Stimulated activated CD4-positive, alpha-beta T cell treated with anti-CD3 and anti-CD28 coated beads, Interleukin-1b, Interleukin-23, amount 100 ng/mL, for 1 hour (primary cell): ENCODE measurements around the gene MEGF6.
"Not testable (repeated sequence)": the region's sequence is repeated elsewhere in the genome, so short reads cannot be mapped to it uniquely, and the experiment has no call there.

Source experiments
- DNase-seq, 2 donors: peaks; one replicate each; pipeline ENCODE4 v3.0.0-alpha.2; 2020; ENCODE audit warnings: low read depth in 2 of 2

MEGF6 gene

DNA sequence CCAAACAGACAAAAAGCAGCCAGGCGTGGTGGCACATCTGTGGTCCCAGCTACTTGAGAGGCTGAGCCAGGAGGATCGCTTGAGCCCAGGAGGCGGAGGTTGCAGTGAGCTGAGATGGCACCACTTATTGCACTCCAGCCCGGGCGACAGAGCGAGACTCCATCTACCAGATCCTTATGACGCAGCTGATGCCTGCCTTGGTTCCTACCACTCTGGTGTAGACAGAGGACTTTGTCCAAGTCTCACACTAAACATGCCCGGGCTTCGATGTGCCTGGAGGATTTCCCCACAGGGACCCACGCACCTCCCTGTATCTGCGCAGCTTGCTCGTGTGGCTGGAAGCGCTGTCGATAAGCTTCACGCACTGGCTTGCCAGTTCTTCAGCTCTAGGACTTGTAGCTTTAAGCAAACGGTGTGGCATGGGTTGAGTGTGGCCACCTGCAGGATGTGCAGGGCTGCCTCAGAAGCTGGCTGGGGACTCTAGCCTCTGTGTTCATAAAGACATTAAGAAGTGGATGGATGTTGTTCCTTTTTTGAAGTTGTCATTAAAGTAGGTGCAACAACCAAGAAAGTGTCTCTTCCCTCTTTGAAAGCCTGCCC is 18.4 kb upstream of the MEGF6 start:
- DNase-seq, result no peak

DNA sequence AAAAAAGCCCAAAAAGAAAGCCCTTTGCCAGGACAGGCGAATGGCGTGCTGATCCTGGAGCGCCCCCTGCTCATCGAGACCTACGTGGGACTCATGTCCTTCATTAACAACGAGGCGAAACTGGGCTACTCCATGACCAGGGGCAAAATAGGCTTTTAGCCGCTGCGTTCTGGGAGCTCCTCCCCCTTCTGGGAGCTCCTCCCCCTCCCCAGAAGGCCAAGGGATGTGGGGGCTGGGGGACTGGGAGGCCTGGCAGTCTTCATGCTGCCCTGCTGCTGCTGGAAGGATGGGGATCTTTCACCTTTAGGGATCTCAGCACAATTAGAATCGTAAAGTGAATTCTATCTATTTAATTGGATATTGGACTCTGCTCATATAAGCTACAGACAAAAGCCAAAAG is 17.1 kb upstream of the MEGF6 start:
- DNase-seq, result no peak

GRCh38 chr1:3627515-3628253 is 16.4 kb upstream of the MEGF6 start:
- DNase-seq, result no peak

- DNase-seq, result no peak
Observed at GRCh38 chr1:3626025-3626424, 14.7 kb upstream of the MEGF6 start.

DNA sequence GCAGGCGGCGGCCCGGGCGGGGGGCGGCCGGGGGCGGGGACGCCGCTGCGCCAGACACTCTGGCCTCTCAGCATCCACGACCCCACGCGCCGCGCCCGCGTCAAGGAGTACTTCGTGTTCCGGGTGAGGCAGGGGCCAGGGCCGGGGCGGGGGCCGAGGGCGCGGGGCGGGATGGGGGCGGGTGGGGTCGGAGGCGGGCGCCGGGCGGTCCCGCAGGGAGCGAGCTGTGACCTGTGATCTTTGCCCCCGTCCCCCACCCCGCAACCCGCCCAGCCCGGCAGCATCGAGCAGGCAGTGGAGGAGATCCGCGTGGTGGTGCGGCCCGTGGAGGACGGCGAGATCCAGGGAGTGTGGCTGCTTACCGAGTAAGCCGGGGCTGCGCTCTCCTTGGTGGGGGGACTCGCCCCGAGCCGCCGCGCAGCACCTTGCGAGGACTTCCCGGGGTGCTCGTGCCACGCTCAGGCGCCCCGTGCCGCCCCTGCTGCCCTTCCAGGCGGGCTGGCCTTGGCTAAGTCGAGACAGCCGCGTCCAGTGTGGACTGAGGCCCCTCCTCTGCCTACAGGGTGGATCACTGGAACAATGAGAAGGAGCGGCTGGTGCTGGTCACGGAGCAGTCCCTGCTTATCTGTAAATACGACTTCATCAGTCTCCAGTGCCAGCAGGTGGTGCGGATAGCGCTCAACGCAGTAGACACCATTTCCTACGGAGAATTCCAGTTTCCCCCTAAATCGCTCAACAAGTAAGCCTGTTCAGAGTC is 14.0 kb upstream of the MEGF6 start:
- no peak for DNase-seq

GRCh38 chr1:3624200-3625136 is 13.2 kb upstream of the MEGF6 start, which contains the start of gene TPRG1L:
TSS of gene TPRG1L (plus strand) at chr1:3625015. CDS start at chr1:3625073, 58 bp downstream.
- DNase-seq, result peak; percentile 96

GRCh38 chr1:3623441-3624199 is 12.3 kb upstream of the MEGF6 start:
- no peak for DNase-seq

DNA sequence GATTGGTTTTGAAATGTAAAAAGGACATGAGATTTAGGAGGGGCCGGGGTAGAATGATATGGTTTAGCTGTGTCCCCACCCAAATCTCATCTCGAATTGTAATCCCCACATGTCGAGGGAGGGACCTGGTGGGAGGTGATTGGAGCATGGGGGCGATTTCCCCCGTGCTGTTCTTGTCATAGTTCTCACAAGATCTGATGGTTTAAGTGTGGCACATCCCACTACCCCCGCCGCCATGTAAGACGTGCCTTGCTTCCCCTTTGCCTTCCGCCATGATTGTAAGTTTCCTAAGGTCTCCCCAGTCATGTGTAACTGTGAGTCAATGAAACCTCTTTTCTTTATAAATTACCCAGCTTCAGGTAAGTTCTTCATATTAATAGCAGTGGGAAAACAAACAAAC is 10.8 kb upstream of the MEGF6 start:
- DNase-seq, result not testable (repeated sequence)

GRCh38 chr1:3621151-3621671 is 9.9 kb upstream of the MEGF6 start:
- not testable (repeated sequence) for DNase-seq

GRCh38 chr1:3620708-3621107 is 9.4 kb upstream of the MEGF6 start:
- no peak for DNase-seq

- DNase-seq, result peak; percentile 43 to 55
Observed at GRCh38 chr1:3618881-3619671, 7.8 kb upstream of the MEGF6 start.

- DNase-seq, result no peak
Observed at GRCh38 chr1:3618531-3618880, 7.2 kb upstream of the MEGF6 start.

DNA sequence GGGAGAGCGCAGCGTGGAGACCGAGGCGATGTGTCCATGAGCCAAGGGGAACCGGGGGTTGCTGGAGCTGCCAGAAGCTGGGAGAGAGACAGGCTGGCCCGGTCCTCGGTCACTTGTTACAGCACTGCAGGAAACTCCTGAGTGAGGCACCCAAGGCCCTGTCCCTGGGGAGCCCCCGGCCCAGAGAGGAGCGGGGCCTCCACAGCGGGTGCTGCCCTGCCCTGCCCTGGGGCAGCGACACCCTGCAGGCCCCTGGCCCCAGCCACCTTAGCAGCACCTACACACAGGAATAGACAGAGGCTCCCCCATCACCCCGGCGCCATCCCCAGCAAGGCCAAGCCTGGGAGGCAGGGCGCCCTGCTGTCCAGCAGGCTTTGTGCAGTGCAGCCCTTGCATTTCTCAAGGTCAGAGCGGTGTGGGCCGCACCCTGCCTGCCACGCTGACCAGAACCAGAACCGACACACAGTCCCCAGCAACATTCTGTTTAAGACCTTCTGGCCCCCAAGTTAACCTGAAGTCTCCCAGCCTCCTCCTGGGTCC is 6.6 kb upstream of the MEGF6 start:
- DNase-seq, result no peak

GRCh38 chr1:3616861-3617260 is 5.6 kb upstream of the MEGF6 start:
- no peak for DNase-seq

GRCh38 chr1:3614755-3615742 is 3.7 kb upstream of the MEGF6 start:
- no peak for DNase-seq

GRCh38 chr1:3612123-3612522 is 815 bp upstream of the MEGF6 start:
- no peak for DNase-seq

GRCh38 chr1:3610527-3611169 is 660 bp downstream of the MEGF6 start:
- DNase-seq, result no peak
